HG03135 (cell line): ENCODE measurements around the gene ST3GAL4.

ENCODE experiments used
- ATAC-seq: cut with Tn5 transposase; IDR thresholded peaks from one replicate; pipeline ENCODE4 v1.9.1; 2021; ENCODE audit warnings: mild to moderate bottlenecking, moderate library complexity; ENCODE audit not compliant: unreplicated experiment

The ST3GAL4 gene

DNA sequence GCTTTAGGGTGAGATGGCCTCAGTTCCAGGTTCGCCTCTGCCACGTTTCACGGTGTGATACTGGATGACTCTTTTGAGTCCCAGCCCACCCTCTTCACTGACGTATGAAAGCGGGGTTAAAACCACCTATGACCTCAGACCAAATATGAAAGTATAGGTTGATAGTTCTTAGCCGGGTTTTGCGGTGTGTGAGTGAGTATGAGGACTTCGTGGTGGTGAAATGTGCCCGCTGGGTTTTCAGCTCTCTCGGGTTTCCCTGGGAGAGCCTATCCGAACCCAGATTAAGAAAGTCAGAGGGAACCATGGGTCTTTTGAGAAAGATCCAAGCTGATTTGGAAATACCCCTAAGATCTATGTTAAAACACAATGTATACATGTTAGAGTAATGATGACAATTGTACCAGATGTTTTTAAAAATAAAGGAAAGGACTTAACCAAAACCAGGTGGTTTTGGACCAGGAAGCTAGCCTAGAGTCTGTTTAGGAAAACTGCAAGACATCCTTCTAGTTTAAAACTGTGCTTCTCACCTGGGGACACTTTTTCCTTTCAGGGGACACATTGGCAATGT, 25.8 kb upstream of the ST3GAL4 start:
- no peak for ATAC-seq

DNA sequence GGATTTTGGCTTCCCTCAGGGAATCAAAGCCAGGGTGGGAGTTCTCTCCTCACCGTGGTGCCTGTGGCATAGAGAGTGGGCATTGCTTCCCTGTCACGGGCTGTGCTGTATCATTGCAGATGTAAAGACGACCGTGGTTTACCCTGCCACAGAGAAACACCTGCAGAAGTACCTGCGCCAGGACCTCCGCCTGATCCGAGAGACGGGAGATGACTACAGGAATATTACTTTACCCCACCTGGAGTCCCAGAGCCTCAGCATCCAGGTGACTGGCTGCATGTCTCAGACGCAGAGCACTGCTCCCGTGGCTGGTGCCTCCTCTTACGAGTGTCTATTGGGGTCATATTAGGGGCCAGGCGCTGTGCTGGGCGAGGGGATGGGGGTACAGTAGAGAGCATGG, 24.2 kb upstream of the ST3GAL4 start:
- ATAC-seq = no peak

- no peak for ATAC-seq
Measured at GRCh38 chr11:126332221-126332711, 23.2 kb upstream of the ST3GAL4 start.

- no peak for ATAC-seq
Measured at GRCh38 chr11:126333142-126333541, 22.3 kb upstream of the ST3GAL4 start.

- ATAC-seq = no peak
Measured at GRCh38 chr11:126334659-126335462, 20.6 kb upstream of the ST3GAL4 start.

- ATAC-seq = no peak
Measured at GRCh38 chr11:126335463-126335760, 20.1 kb upstream of the ST3GAL4 start.

GRCh38 chr11:126336138-126336541, 19.3 kb upstream of the ST3GAL4 start:
- no peak for ATAC-seq

- ATAC-seq = no peak
Measured at GRCh38 chr11:126336671-126337101, 18.8 kb upstream of the ST3GAL4 start.

GRCh38 chr11:126337126-126337473, 18.4 kb upstream of the ST3GAL4 start:
- no peak for ATAC-seq

DNA sequence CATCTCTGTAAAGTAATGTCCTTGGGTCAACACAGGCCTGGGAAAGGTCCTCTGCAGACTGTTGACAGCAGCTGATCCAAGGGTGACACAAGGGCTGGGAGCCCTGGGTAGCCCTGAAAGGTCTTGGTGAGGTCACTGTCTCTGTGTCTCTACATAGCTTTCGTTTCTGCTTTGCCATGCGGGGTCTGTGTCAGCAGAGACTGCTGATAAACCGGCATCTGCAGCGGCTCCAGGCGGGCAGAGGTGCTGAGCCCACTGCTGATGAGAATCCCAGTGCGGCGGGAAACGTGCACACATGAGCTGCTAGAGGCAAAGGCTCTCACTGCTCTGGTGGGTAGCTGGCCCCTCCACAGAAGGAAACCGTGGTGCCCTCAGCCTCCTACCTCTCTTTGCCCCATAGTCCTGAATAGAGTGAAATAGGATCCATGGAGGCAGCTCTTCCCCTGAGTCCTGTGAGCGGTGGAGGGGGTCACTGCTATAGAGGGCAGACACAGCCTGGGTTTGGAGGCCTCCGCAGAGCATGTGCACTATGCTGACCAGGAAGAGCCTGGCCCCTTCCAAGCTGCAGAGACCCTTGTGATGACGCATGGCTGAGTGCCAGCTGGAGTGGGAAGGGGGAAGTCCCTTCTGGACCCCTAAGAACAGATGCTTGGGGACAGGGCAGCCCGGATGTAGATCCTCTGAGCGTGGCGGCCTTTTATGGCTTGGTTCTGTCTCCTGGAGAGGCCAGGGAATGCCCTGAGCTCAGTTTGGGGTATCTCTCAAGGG, 17.8 kb upstream of the ST3GAL4 start:
- no peak for ATAC-seq

DNA sequence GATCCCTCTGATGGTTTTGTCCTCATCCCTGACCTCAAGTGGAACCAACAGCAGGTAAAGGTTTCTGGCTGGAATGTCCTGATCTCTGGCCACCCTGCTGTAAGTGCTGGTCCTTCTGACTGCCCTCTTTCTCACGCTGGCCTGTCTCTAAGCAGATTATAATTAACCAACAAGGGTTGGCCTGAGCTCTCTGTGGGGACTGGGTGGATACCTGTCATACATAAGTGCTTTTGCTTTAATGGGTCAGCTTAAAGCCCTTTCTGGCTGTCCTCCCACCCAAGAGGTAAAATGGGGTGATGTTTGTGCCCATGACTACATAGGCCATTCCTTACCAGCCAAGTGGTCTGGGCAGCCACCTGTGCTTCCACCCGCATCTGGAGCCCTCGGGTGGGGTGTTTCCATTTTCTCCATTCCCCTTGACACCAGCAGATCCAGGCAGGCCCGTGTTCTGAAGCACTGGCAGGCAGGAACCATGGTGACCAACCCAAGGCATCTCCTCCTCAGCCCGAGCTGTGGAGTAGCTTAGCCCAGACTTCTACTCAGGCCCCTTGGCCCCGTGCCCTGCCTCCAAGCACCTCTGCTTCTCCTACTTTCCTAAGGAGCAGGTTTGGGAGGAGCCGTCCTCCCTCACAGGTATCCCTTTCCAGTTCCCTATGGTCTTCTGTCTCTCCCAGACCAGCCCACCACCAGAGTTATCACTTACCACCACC, 17.0 kb upstream of the ST3GAL4 start:
- ATAC-seq = no peak

DNA sequence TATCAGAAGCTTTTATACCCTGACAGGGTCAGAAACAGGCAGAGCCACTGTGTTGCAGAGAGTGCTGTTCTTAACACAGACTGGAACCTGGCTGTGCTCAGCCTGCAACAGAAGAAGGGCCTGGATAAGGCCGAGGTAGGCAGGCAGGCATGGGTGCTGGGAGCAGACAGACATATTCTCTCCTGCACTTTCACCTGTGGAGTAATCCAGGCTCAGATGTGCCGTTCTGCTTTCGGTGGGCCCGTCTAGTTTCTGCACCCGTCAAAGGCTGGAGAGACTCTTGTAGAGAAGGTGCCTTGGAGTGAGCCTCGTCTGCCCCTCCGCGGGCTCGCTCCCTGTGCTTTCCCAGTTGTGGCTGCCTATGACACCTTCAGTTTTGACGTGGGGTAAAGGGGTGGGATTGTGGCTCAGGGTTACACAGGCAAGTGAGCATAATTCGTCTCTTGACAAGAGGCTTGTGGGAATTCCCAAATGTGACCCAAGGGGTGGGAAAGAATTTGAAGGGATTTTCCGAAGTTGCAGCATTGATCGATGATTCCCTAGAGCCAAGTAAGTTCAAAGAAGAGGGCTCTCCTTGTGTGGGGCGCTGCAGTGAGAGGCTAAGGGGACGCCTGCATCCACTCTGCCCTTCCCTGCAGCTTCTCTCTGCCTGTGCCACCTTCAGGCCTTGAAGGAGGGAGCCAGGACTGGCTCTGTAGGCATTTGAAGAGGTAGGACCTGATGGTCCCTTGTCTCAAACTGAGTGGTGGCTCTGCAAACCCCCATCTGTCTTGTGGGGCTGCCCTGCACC, 16.2 kb upstream of the ST3GAL4 start:
- no peak for ATAC-seq

DNA sequence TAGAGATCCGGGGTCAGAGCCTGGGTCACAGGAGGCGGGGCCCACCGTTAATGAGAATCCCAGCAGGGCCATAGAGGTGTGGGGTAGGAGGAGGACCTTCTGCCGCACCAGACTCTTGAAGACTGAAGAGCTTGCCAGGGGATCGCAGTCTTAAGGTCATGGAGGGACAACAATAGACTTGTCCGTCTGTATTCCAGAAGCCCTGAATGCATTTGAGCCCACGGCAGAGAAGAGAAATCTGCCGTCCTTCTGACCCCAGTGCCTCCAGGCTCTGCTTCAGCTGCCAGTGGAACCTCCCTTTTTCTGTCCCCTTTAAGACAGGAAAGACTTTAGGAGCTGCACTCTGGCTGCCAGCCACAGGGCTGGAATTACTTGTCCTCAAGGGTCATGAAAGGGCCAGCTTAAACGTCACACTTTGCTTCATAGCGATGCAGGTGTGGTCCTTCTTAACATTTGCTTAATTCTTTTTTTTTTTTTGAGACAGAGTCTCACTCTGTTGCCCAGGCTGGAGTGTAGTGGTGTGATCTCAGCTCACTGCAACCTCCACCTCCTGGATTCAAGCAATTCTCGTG, 15.5 kb upstream of the ST3GAL4 start:
- ATAC-seq = no peak

DNA sequence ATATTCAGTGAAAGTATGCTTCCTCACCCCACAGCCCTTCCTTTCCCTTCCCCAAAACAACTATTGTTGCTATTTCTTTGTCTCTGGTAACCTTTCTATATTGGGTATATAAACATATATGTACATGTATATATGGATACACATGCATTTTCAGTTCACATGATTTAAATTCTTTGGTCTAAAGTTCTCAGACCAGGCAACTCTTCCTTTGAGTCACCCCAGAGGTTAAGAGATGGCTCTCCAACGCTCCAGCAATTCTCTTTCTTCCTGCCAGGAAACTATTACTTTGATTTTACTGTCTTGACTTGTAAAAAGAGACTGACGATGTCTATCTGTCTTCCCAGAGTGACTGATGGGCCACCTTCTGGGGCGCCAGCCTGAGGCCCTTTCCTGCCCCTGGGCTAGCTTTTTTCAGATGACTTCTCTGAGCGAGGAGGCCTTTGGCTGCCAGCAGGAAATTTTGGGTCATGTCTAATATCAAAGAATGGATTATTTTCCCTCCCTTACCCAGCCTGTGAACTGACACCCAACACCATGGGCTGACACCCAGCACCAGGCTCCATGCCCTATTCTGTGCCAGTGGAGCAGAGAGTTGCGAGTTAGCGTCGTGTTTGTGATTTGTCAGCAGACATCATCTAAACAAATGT, 14.4 kb upstream of the ST3GAL4 start:
- ATAC-seq = no peak

GRCh38 chr11:126341760-126342161, 13.7 kb upstream of the ST3GAL4 start:
- ATAC-seq = no peak

- no peak for ATAC-seq
Measured at GRCh38 chr11:126343051-126343450, 12.4 kb upstream of the ST3GAL4 start.

DNA sequence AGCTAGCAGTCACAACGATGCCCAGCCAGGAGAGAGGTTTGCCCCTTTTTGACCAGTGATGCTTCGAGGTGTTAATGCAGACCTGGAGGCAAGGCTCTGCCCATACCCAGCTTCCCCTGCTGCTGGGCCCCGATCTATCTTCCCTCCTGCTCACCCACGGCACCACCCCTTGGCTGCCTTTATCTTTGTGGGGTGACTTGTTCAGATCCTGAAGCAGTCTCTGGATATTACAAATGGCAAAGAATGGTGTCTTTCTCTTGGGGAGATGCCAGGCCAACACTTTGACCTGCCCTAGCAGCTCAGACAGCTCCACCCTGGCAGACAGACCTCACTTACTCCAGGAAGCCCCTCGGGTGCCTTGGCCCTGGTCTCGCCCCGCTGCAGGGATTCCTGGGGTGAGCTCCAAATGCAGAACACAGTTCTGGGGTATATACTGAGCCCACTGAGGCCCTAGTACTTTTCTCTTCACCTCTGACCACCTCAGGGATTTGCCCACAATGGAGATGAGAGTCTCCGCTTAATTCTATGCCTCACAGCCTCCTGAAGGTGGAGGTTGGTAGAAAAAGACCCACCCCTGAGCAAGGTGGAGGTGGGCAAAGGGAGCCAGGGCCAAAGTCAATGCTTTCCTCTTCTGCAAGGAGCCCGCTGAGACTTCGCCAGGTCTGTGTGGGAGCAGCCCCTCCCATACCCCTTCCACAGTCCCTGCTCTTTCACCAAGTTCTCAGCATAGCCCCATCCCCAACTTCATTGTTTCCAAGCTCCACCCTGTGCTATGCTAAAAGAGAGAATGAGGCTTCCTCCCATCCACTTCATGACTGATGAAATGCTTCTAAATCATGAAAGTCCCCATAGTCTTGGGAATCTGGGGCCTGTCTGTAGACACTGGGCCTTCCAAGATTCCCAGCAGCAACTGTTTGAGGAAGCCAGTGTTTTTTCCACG, 11.1 kb upstream of the ST3GAL4 start:
- ATAC-seq = no peak

- no peak for ATAC-seq
Measured at GRCh38 chr11:126345283-126345682, 10.2 kb upstream of the ST3GAL4 start.
